Loucy (cell line): ENCODE measurements around the gene LIG3.

Source experiments
- H2AFZ ChIP-seq: fragments of 200-600 bp; sonication (generic); 2 replicates; pipeline ENCODE4 v1.6.0; 2016; ENCODE audit warnings: antibody characterized with exemption, mild to moderate bottlenecking, low read length, moderate library complexity
- H3F3A ChIP-seq: fragments of 200-600 bp; 2 replicates; pipeline ENCODE4 v1.6.0; 2016; ENCODE audit warnings: antibody characterized with exemption, low read depth, mild to moderate bottlenecking
- H3K27me3 ChIP-seq: fragments of 200-600 bp; sonication (generic); 2 replicates; pipeline ENCODE4 v1.6.1; 2014; ENCODE audit warnings: low read length, mild to moderate bottlenecking; ENCODE audit not compliant: insufficient read depth, poor library complexity, severe bottlenecking
- H3K36me3 ChIP-seq: fragments of 200-600 bp; sonication (generic); 2 replicates; pipeline ENCODE4 v1.6.1; 2016; ENCODE audit warnings: low read length; ENCODE audit not compliant: insufficient read depth
- H3K4me1 ChIP-seq: fragments of 200-600 bp; sonication (generic); 2 replicates; pipeline ENCODE4 v1.5.1; 2014; ENCODE audit warnings: low read length, mild to moderate bottlenecking; ENCODE audit not compliant: insufficient read depth, poor library complexity, severe bottlenecking
- H3K4me2 ChIP-seq: fragments of 200-600 bp; sonication (generic); 2 replicates; pipeline ENCODE4 v1.6.0; 2014; ENCODE audit warnings: antibody characterized with exemption, low read length, low read depth, mild to moderate bottlenecking; ENCODE audit not compliant: poor library complexity, severe bottlenecking
- H3K4me3 ChIP-seq: fragments of 200-600 bp; sonication (generic); 2 replicates; pipeline ENCODE4 v1.5.1; 2014; ENCODE audit warnings: low read length, mild to moderate bottlenecking, mixed read lengths; ENCODE audit not compliant: poor library complexity, severe bottlenecking
- H3K79me2 ChIP-seq: fragments of 200-600 bp; sonication (generic); 2 replicates; pipeline ENCODE4 v1.6.1; 2014; ENCODE audit warnings: low read length; ENCODE audit not compliant: insufficient read depth
- H3K9ac ChIP-seq: fragments of 200-600 bp; sonication (generic); 2 replicates; pipeline ENCODE4 v1.6.0; 2014; ENCODE audit warnings: mild to moderate bottlenecking, low read depth, low read length, moderate library complexity; ENCODE audit not compliant: poor library complexity, severe bottlenecking
- H3K9me2 ChIP-seq: fragments of 200-600 bp; sonication (generic); replicated peaks from 2 replicates; pipeline ENCODE4 v1.6.1; 2016; ENCODE audit warnings: low read depth, low read length, mixed read lengths
- H3K9me3 ChIP-seq: fragments of 200-600 bp; sonication (generic); 2 replicates; pipeline ENCODE4 v1.6.1; 2014; ENCODE audit warnings: mild to moderate bottlenecking, antibody characterized with exemption, low read length, low read depth; ENCODE audit not compliant: insufficient read depth
- H4K20me1 ChIP-seq: fragments of 200-600 bp; sonication (generic); 2 replicates; pipeline ENCODE4 v1.6.0; 2014; ENCODE audit warnings: antibody characterized with exemption, low read length, mild to moderate bottlenecking; ENCODE audit not compliant: insufficient read depth, poor library complexity, severe bottlenecking
- CTCF ChIP-seq: fragments of 200-600 bp; sonication (generic); conservative IDR thresholded peaks from 2 replicates; pipeline ENCODE4 v1.5.1; 2014; ENCODE audit warnings: mild to moderate bottlenecking, antibody characterized with exemption, low read length
- EZH2phosphoT487 ChIP-seq: fragments of 200-600 bp; IDR thresholded peaks from 2 replicates; pipeline ENCODE4 v1.6.1; 2018; ENCODE audit warnings: antibody characterized with exemption, mild to moderate bottlenecking, moderate library complexity, borderline replicate concordance

The LIG3 gene

GRCh38 chr17:35010093-35010492, 29.8 kb downstream of the LIG3 start:
- H2AFZ ChIP-seq: no peak overlapping the region
- H3K4me3 ChIP-seq: no peak overlapping the region
- no peak for TF ChIP-seq CTCF
- no peak for TF ChIP-seq EZH2phosphoT487
- no peaks in the 10 kb centered on the region for H3F3A ChIP-seq
- H3K36me3 ChIP-seq: peaks cover 29% of the 10 kb centered on the region; the same call in 1 of the 2 replicates
- no peaks in the 10 kb centered on the region for H3K4me1 ChIP-seq
- H3K9ac ChIP-seq: no peak overlapping the region
- no peaks in the 10 kb centered on the region for H3K9me2 ChIP-seq
- no peaks in the 10 kb centered on the region for H4K20me1 ChIP-seq
- H3K9me3 ChIP-seq: no peaks in the 10 kb centered on the region
- H3K27me3 ChIP-seq: no peaks in the 10 kb centered on the region
- H3K4me2 ChIP-seq: no peak overlapping the region
- H3K79me2 ChIP-seq: no peaks in the 10 kb centered on the region

- Histone ChIP-seq H3F3A (no peaks in the 10 kb centered on the region), H3K36me3 (peaks cover 41% of the 10 kb centered on the region; the same call in 1 of the 2 replicates), H3K9me2 (no peaks in the 10 kb centered on the region), H4K20me1 (no peaks in the 10 kb centered on the region), H3K4me2 (no peak overlapping the region), H3K9ac (no peak overlapping the region), H3K9me3 (no peaks in the 10 kb centered on the region), H3K79me2 (no peaks in the 10 kb centered on the region), H3K4me1 (no peaks in the 10 kb centered on the region), H3K27me3 (no peaks in the 10 kb centered on the region), H3K4me3 (no peak overlapping the region), H2AFZ (no peak overlapping the region)
- no peak for TF ChIP-seq EZH2phosphoT487
- TF ChIP-seq CTCF: no peak
Observed at GRCh38 chr17:35011671-35012216, 31.4 kb downstream of the LIG3 start.

- Histone ChIP-seq H2AFZ (no peak overlapping the region), H4K20me1 (no peaks in the 10 kb centered on the region), H3K4me3 (no peak overlapping the region), H3K9ac (no peak overlapping the region), H3K36me3 (peaks cover 40% of the 10 kb centered on the region; the same call in 1 of the 2 replicates), H3K4me1 (no peaks in the 10 kb centered on the region), H3K27me3 (no peaks in the 10 kb centered on the region), H3K4me2 (no peak overlapping the region), H3F3A (no peaks in the 10 kb centered on the region), H3K79me2 (no peaks in the 10 kb centered on the region), H3K9me3 (no peaks in the 10 kb centered on the region), H3K9me2 (no peaks in the 10 kb centered on the region)
- TF ChIP-seq CTCF (no peak), EZH2phosphoT487 (no peak)
Observed at GRCh38 chr17:35016369-35016768, 36.1 kb downstream of the LIG3 start.
